Renal cortex interstitium (tissue), 11 donors: Measurements from ENCODE around the gene FMNL2. TPM values are rescaled to one million over a fixed set of nuclear protein-coding genes. Genes with fewer than 3 reads are reported as not detected.
A peak's percentile ranks its signal among the peaks of the same experiment; 100 is the strongest.

Source experiments
- DNase-seq, 11 donors: peaks; one replicate each; pipeline ENCODE4 v3.0.0-alpha.2; 2013; ENCODE audit warnings: low read depth in 9 of 11, low spot score in 4 of 11; ENCODE audit errors: extremely low read depth in 1 of 11
- polyA plus RNA-seq, 3 donors: library from polyadenylated mRNA; unstranded; fragments of 120-200 nt; gene quantifications; one replicate each; pipeline ENCODE4 v1.2.1, GENCODE V29; 2013; ENCODE audit not compliant: insufficient read length in 3 of 3

FMNL2 gene
- polyA plus RNA-seq, 3 donors = 97.2 to 118 (median 110) TPM

DNA sequence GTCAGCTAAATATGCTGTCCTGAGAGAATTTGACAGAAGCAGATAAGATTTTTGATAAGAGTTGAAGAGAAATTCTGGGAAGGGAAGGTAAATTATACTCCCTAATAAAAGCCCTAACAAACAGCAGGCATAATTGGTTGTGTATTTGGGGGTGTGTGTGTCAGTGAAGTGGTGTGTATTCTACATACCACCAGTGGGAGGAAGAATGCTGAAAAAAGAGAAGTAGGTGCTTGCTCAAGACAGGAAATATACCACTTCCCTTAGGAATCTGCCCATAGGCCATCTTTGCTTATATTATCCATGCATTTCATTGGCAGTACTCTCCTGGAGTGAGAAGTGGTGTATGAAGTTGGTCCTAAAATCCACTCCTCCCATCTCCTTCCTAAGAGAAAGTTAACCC is 76.2 kb downstream of the FMNL2 start:
- no peak for DNase-seq

GRCh38 chr2:152413228-152414030 is 78.5 kb downstream of the FMNL2 start:
- DNase-seq = no peak

GRCh38 chr2:152415231-152415642 is 80.3 kb downstream of the FMNL2 start:
- DNase-seq = no peak

DNA sequence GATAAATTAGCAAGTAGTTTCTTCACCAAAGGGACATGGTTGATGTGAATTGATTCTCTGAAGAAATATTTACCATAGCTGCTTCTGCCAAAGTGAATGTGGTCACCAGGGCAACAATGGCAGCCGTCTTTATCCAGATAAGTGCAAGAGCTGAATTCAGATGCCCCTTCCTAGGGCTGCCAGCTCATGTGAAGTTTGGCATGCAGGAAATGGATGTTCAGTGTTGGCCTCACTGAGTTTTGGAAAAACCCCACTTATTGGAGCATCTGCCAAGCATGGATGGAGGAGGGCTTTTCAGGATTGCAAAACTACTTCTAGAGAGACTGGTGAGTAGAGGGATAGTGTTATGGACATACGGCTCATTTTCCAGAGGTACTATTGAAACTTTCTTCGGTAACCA is 80.8 kb downstream of the FMNL2 start:
- no peak for DNase-seq

DNA sequence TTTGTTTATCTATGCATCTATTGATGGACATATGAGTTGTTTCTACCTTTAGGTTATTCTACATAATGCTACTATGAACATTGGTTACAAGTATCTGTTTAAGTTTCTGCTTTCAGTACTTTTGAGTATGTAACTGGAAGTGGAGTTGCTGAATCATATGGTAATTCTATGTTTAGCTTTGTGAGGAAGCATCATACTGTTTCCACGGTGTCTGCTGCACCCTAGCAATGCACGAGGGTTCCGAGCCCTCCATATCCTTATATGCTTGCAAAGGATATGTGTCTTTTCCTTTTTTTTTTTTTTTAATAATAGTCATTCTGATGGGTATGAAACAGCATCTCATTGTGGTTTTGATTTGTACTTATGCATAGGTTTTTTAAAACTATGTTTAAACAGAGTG is 83.7 kb downstream of the FMNL2 start:
- no peak for DNase-seq

- DNase-seq = no peak
Observed at GRCh38 chr2:152419944-152420343, 85.0 kb downstream of the FMNL2 start.

GRCh38 chr2:152420363-152420762 is 85.4 kb downstream of the FMNL2 start:
- DNase-seq = no peak

DNA sequence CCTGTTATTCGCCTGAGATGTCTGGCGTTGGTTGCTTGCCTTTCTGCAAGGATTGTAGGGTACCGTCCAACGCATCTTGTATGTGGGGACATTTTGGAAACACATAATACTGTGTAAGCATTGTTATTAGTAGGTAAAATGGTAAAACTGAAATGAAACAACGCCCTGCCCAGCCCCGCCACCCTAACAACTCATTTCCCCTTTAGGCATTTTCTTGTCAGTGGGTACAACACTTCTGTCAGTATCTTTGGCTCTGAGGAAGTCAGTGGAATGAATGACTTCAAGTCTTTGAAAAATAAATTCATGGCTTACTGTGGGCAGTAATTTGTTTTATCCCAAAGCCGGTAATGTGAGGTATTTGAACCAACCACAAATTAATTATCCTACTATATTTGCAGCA is 86.0 kb downstream of the FMNL2 start:
- no peak for DNase-seq

GRCh38 chr2:152421521-152422370 is 86.8 kb downstream of the FMNL2 start:
- DNase-seq = peak in 1 of 11 donors; percentile 54

- DNase-seq = no peak
Observed at GRCh38 chr2:152423684-152424083, 88.7 kb downstream of the FMNL2 start.

GRCh38 chr2:152425765-152426727 is 91.1 kb downstream of the FMNL2 start:
- no peak for DNase-seq

GRCh38 chr2:152426801-152427200 is 91.8 kb downstream of the FMNL2 start:
- DNase-seq = no peak

DNA sequence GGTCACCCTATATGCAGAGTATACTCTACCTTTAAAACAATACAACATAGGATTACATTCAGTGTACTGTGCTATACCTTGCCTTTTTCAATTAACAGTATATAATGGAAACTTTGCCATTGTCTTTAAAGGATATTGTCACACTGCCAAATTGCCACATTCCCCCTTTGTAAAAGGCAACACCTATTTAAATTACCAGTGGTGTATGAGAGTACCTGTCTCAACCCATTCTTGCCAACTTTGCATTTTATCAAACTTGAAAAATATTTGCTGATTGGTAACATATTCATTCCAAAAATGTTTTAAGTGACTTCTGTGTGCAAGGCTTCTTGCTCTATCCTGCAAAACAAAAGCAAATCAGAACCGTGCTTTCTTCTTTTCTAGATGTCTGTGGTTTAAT is 92.9 kb downstream of the FMNL2 start:
- DNase-seq = no peak

DNA sequence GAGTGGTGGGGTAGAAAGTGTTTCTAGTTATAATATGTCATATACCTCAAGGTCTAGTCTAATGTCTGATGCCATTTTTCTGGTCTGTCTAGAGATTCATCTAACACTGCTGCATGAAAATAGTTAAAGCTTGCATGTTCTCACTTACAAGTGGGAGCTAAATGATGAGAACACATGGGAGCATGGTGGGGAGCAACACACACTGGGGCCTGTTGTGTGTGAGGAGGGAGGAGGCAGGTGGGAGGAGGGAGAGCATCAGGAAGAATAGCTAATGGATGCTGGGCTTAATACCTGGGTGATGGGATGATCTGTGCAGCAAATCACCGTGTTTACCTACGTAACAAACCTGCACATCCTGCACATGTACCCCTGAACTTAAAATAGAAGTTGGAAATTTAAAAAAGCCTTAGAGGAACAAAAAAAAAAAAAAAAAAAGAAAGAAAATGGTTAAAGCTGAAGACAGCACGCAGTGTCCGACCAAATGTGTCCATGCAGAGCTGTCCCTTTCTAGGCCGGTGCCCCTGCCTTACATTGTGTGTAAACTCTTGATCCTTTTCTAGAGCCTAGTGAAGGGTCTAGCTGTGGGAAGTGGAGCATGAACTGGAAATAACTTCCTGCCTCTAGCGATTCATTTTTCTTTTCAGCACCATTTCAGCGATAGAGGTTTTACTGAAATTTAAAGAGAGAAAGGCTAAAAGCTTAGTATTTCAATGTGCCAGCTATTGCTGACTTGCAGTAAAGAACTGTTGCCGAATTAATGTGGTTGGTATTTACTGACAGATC is 94.0 kb downstream of the FMNL2 start:
- no peak for DNase-seq

DNA sequence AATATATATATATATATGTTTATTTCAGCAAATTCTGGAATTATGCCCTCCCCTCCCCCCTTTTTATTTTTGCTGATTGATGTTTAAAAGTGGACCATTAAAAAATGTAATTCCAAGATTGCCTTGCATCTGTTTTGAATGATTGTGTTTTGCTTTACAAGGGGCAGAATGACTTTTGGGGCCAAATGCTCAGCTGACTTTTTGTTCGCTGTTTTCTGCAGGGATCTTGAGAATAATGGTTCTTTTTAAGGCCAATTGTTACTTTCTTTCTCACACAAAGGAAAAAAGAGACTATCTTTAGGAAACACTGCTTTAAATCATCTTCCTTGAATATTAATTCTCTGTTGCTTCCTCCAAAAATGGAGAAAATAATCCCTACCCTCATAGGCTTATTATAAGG is 95.9 kb downstream of the FMNL2 start:
- no peak for DNase-seq

DNA sequence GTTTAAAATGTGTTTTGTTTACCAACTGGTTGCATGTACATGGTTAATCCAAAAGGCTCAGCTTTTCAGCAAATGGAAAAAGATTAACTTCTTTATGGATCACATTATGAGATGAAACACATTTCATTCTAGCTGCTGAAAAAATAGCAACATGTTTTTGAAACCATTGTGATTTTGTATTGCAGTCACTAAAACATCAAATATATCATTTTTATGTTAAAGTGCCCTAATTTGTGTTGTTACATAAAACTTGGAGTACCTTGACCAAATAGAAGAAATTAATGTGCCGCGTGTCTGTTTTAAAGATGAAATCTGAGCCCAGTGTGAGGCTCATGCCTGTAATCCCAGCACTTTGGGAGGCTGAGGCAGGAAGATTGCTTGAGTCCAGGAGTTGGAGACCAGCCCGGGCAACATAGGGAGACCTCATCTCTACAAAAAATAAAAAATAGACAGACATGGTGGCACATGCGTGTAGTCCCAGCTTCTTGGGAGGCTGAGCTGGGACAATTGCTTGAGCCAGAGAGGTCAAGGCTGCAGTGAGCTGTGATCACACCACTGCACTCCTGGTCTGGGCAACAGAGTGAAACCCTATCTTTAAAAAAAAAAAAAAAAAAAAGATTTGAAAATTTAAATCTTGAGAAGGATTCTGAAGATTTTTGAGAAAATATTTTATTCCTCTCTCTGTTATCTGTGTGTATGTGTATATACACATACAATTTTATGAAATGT is 96.6 kb downstream of the FMNL2 start:
- no peak for DNase-seq

DNA sequence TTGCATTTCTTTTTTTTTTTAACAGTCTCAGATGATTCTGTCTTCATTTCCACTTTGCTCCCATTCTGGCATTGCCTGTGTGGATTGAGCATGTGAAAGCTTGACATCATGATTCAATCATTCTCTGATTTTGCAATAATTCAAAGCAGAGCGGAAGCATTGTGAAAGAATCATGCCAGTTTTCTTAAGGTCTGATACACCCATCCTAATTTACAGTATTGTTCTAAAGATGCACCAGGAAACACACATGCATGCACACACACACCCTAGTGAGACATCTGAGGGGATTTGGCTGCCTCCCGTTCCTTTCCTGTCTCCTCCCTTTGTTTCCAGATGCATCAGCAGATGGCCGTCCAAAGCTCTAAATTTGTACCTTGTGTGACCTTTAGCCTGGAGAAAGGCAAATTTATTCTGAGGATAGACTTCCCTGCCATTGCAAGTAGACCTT is 97.3 kb downstream of the FMNL2 start:
- no peak for DNase-seq

DNA sequence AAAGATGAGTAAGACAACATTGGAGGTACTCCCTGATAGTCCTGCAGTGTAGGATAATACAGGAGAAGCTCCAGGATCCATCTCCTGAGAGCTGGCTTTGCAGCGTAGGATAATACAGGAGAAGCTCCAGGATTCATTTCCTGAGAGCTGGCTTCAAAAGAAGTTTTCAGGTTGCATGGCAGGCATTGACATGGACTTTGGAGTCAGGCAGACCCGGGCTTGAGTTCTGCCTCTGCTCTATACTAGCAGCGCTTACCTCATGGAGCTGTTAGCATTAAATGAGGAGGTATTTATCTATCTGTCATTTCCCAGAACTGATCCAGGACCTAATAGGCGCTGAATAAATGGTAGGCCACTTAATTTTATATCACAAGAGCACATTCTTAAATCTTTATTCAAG is 97.8 kb downstream of the FMNL2 start:
- DNase-seq = no peak
